HuH-7 (cell line): ENCODE data around the gene COP1.

Source experiments
- DNase-seq: peaks from one replicate; pipeline ENCODE4 v3.0.0; 2011; ENCODE audit warnings: low spot score

The COP1 gene

DNA sequence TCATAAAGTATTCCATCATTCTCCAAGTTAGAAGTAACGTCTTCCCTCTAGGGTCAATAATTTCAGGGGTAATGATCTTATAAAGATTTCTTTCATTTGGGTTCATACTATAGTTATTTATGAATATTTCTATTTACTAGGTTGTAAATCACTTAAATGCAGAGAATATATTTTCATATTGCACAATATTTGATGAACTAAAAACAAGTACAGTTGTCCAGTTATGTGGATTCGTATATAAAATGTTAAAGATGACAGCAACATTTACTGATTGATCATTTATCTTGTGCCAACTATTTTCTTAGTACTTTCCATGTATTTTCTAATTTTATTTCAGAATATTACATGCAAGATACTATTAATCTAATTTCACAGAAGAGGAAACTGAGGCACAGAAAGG is 243.3 kb downstream of the COP1 start:
- DNase-seq: no peak

- DNase-seq: no peak
Observed at GRCh38 chr1:175960169-175960568, 246.9 kb downstream of the COP1 start.

DNA sequence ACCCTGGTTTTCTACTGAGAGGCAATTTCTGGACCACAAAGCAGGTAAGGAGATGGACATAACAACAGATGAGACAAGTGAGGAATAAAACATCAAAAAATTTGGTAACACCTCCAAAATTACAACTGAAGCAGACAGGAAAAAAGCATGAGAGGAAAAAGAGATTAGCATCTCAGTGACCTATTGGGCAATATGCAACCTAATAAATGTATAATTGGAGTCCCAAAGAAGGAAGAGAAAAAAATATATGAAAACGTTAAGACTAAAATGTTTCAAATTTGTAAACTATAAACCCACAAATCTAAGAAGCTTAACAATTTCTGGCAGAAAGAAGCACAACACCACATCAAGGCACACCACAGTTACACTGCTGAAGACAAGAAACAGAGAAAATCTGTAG is 255.5 kb downstream of the COP1 start:
- DNase-seq: no peak

GRCh38 chr1:175947771-175948170 is 259.3 kb downstream of the COP1 start:
- no peak for DNase-seq

DNA sequence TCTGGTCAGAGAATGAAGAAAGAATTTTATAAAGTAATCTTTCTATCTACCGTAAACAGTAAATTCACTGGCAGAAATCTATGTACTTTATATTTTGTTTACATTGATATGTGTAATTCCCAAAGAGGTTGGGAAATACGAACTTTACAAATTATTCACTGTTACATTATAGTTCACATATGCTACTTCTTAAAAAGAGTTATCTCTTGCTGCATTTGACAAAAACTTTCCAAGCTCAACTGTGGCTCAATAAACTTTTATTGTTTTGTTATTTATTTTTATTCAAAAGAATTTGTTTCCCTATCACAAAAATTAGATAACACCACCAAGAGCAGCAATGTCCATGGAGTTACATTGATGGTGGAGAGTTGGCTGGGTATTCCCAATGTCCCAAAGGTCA is 262.5 kb downstream of the COP1 start:
- no peak for DNase-seq

DNA sequence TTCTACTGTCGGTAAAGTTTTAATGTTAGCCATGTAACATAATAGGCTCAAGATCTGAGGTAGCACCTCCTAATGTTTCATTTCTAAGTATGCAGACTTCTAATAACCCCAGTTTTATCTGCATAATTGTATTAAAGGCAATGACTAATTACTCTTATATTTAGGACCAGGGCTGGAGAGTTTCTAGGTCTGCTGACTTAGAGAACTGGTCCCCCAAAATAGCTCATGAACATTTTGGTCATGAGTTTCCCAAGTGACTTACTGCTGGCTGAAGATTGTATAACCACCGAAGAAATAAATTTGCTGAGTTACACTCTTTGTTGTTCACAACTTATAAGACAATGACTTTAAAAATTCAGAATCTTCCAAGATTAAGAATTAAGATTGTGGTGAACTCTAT is 265.9 kb downstream of the COP1 start:
- DNase-seq: no peak

GRCh38 chr1:175936736-175937135 is 270.4 kb downstream of the COP1 start:
- no peak for DNase-seq

GRCh38 chr1:175935566-175936115 is 271.4 kb downstream of the COP1 start:
- no peak for DNase-seq

DNA sequence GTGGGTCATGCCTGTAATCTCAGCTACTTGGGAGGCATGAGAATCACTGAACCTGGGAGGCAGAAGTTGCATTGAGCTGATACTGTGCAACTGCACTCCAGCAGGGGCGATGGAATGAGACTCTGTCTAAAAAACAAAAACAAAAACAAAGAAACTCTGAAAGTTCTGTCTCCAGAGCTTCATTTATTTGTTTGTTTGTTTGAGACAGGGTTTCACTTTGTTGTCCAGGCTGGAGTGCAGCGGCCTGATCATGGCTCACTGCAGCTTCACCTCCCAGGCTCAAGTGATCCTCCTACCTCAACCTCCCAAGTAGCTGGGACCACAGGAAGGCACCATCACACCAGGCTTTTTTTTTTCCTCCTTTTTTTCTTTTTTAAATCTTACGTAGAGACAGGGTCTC is 271.9 kb downstream of the COP1 start:
- no peak for DNase-seq

DNA sequence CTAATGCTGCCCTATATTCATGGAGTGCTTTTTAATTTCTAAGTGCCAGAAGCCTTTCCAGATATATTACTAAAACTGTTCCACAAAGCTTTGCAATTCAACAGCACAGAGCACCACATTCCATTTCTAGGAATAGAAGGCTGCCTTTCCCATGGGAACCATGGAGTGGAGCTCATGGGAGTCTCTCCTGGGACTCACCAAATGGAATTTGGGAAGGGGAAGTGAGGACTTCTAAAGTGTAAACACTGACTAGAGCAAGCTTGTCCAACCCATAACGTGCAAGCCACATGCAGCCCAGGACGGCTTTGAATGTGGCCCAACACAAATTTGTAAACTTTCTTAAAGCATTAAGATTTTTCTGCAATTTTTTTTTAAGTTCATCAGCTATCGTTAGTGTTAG is 273.3 kb downstream of the COP1 start:
- no peak for DNase-seq

DNA sequence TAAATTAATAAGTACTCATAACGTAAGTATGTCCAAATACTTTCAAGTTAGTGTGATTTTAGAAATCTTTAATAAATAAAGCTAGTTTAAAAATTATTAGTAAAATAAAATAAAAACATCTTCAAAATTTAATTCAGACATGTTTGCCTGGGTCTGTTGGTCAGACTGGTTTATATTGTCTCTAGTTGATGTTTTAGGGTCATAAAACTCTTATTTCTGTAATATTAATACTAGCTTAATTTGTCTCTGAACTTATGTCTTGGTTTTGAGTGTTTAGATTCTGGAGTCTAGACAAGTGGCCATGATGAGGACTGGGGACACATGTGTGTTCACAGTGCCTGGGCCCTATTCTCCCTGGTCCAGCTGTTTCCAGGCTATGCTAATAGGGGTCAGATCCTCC is 279.1 kb downstream of the COP1 start:
- no peak for DNase-seq

DNA sequence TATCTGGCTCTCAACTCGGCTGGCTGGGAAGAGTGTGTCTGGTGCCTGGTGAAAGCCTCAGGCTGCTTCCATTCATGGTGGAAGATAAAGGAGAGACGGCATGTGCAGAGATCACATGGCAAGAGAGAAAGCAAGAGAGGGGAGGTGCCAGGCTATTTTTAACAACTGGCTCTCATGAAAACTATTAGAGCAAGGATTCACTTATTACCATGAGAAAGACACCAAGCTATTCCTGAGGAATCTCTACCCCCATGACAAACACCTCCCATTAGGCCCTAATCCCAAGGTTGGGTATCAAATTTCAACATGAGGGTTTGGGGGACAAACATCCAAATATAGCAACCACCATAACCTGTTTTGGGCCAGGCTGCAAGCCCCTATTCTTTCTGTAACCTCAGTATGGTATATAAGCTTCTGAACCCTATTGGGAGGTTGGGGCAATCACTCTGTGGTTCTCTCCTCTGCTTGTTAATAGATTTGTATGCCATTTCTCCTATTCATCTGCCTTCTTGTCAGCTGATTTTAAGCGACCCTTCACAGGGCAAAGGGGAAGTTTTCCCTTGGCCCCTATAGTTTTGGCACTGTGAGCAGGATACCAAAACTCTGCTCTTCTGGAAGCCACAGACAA is 284.7 kb downstream of the COP1 start:
- DNase-seq: no peak

DNA sequence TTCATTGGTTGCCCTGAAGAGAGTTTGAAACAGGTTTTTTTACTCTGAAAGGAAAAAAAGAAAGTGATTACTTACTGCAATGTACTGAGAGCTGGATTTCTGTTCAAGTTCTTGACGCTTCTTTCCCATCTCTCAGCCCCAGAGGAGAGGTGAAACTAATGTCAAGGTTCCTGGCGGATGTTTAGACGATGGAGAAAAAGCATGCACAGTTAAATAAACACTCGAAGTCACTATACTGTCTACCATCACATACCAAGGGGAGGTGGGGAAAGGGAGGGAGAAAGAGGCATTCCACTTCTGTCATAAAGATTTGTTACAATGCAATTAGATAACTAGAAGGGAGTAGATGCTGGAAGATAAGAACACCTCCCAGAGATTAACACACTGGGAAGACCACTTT is 286.7 kb downstream of the COP1 start:
- DNase-seq: no peak

GRCh38 chr1:175919001-175919400 is 288.1 kb downstream of the COP1 start:
- DNase-seq: no peak

GRCh38 chr1:175918364-175918801 is 288.7 kb downstream of the COP1 start:
- DNase-seq: no peak

- no peak for DNase-seq
Observed at GRCh38 chr1:175914115-175914514, 293.0 kb downstream of the COP1 start.

DNA sequence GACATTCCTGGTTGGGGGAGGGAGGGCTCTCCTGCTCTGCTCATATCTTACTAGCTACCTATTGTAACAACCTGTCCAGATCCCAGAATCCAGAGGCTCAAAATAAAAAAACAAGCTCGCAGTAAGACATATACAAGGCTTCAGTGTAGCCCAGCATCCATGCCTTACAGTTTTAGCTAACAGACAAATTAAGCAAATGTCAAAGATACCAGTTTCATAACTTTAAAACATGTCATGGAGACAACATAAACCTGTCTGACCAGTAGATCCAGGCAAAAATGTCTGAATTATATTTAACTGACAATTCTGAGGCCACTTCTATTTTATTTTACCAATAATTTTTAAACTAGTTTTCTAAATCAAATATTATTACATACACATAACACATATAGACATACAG is 295.9 kb downstream of the COP1 start:
- DNase-seq: no peak

DNA sequence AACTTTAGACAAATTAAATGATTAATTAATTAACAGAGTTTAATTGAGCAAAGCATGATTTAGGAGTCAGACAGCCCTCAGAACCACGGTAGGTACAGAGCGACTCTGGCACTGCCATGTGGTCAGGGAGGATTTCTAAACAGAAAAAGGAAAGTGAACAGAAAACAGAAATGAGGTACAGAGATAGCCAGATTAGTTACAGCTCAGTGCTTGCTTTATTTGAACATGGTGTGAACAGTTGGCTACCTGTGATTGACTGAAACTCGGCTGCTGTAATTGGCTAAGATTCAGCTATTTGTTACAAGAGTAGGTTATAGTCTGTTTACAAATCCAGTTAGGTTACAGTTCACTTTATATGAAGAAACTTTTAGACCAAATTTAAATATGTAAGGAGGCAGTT is 300.7 kb downstream of the COP1 start:
- no peak for DNase-seq

DNA sequence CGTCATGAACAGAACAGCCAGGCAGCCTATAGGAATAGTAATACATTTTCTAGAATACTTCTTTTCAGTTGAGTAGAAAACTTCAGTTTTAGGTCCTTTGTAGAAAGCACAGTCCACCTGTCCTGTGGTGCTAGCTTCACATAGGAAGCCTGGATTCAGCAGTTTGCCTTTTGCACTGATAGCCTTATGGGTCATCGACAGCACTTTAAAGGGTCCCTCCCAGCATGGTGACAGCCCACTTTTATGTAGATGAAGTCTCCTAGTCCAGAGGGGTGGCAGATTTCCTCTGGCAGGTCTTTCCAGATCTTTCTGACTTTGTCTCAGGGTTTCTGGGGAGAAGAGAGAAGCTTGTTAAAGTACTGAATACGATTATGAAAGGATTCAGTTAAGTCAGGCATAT is 302.3 kb downstream of the COP1 start:
- DNase-seq: no peak

GRCh38 chr1:175902281-175902680 is 304.8 kb downstream of the COP1 start:
- DNase-seq: no peak

DNA sequence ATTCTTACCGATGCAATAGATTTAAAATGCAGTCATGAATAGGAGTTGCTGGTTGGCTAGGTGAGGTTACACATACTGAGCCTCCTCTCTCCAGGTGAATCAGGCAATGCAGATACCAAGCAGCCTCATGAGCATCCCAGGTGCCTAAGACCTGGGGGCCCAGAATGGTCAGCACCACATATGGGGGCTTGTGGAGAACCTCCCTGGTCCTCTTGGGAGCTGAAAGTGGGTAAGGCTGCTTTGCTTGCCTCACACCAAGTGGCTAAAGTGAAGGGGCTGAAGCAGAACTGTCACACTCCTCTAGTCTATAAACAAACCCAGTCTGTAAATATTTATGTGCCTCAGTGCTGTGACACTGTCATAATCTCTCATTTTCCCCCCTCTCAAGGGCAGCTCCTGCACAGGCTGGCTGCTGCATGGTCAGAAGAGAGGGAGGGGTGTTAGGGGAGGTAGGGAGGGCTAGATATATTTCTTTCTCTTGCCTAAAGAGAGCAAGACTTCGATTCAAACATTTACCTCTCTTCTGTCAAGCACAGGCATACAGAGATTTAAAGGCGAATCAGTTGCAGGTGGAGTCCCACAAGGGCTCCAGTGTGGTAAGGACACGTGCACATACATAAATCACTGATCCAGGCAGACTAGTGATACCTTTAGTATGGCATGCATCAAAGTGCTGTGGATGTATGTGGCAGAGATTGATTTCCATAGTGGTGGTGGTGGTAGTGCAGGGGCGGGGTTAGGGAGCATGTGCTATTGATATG is 305.8 kb downstream of the COP1 start:
- DNase-seq: no peak

GRCh38 chr1:175900171-175900570 is 306.9 kb downstream of the COP1 start:
- no peak for DNase-seq

DNA sequence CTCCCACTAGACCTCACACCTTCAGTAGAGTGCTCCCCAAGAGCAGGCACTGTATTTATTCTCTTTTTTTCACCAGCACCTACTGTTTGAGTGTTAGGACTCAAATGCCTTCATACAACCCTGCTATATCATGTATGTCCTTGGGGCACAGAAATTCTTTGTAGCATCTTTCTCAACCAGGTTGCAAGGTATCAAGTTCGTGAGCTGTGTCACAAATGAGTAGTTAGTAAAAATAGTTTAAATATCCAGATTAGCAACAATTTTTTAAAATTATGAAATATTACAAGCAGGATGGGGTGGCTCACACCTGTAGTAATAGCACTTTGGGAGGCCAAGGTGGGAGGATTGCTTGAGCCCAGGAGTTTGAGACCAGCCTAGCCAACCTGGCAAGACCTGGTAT is 311.1 kb downstream of the COP1 start:
- DNase-seq: no peak
